GM19193 (cell line): ENCODE data around the gene ATOH8.

Experiments
- POLR2A ChIP-seq: IDR thresholded peaks from 4 replicates; pipeline ENCODE4 v1.6.1; 2011; ENCODE audit not compliant: insufficient read depth, insufficient read length; ENCODE audit errors: extremely low read depth

The ATOH8 gene

DNA sequence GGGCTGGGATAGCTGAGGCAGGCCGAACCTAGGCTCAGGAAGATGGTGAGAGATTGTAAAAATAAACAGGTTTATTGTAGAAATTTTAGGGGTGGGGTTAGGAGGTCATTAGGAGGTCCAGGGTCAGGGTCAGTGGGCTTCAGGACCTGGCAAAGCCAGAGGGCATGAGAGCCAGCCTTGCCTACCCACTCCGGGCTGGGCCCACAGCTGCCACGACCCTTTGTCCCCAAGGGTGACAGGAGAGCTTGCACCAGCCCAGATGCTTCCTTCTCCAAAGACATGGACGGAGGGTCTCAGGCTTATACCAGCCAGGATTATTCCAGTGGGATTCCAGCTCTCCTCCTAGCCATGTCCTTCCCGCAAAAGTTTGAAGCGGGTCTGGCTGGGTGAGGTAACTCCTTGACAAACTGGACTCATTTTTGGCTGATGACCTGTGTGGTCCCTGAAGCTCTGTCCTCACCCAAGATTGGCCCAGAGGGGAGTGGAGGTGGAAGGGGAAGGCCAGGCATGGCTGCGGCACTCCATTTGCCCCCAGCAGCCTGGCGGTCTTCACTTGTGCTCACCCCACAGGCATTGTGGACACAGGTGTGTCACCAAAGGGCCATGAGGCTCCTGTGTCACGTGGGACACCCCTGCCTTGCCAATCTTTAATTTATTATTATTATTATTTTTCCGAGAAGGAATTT, 23.8 kb upstream of the ATOH8 start:
- no peak for TF ChIP-seq POLR2A

- TF ChIP-seq POLR2A: no peak
Measured at GRCh38 chr2:85730686-85731230, 23.0 kb upstream of the ATOH8 start.

DNA sequence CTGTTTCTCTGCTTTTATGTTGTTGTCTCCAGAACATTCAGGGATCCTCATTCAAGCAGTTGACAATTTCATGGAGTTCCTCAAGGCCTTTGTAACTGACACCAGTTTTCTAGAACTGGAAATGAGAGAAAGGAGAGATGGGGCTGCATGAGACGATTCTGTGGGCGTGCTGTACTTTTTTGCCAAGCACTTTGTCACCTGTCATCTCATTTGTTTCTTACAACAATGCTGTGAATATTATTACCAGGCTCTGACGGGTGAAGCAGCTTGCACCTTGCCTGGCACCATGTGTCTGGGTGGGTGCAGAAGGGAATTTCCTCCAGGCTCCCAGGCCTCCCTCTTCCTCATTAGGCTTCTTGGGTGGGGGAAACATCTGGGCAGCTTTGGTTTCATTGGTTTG, 22.2 kb upstream of the ATOH8 start:
- TF ChIP-seq POLR2A: no peak

DNA sequence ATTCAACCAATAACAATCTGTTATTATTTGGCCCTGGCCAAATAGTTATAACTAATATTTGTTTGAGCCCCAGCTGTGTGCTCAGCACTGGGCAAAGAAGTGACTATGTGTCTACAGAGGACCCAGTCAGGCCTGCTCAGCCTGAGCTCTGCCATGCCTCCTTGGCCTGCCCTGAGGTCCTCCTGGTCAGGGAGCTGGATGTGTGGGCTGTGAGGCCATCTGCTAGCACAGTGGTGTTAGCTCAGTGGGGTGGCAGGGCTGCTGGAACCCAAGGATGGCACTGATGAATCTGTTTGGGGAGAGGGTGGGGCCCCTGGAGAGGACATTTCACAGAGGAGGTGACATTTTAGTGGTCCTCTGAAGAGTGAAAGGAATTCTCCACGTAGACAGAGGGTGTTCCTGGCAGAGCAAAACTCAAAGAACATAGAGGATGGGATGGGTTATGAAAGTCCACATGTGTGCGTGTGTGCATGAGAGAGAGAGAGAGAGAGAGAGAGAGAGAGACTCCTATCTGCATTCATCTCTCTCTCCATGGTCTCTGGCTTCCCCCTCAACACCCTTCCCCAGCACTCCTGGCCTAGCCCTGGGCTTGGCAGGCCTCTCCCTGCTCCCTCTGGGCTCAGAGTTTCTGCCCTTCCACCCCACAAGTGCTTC, 21.2 kb upstream of the ATOH8 start:
- TF ChIP-seq POLR2A: no peak

GRCh38 chr2:85733121-85733960, 20.4 kb upstream of the ATOH8 start:
- no peak for TF ChIP-seq POLR2A

DNA sequence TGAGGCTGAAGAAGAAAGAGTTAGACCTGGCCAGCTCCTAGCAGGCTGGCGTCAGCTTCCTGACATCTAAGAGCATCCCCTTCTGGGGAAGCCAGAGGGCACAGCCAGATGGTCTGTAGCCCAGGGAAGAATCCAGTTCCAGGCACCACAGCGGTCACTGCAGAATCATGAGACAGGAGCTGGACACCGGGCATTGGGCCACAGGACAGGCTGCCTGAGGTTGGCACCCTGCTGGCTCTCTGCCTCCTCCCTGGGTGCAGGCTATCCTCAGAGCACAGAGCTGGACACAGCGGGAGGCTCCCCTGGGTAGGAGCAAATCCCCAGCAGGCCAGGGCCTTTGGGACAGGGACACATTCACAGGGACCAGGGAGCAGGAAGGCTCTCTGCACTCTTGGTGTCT, 19.8 kb upstream of the ATOH8 start:
- no peak for TF ChIP-seq POLR2A

DNA sequence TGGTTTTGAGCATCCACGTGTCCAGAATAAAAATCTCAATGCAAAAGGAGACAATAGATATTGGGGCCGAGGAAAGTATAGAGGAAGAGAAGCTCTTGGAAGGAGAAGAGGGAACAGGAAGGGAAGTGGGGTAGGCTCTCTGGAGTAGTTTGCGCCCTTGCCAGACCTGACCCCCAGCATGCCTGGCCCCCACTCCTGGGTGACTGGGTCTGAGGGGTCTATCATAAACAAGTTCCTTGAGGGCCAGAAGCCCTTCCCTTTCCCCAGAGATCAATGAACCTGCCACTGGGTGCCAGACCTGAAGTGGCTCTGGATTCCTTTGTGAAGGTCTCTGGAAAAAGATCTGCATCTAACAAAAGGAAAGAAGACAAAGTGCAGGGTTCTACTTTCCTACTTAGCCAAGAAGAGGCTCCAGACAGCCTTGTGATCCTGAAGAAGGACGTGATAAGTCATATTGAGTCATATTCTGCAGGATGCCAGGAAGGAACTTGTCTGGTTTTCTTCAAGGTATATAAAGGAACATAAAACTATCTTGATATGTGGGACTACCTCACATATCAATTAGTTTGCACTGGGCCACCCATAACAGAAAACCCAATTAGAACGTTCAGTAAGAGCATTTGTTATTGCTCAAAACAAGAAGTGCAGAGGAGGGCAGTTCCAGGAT, 18.7 kb upstream of the ATOH8 start:
- no peak for TF ChIP-seq POLR2A

DNA sequence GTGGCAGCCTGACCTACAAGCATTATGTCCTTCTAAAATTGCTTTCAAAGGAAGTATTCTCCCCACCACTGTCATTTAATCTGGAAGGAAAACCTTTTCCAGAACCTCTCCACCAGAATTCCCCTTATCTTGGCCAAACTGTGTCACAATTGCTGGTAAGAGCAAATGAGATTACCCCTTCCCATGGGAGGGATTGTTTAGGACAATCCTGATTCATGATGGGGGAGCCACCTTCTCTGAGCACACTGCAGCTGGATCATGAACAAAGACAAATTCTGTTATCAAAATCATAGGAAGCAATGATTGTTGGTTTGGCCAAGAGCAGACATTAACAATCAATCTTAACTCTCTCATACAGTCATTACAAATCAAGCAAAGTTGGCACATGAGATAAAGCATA, 18.1 kb upstream of the ATOH8 start:
- TF ChIP-seq POLR2A: no peak

- TF ChIP-seq POLR2A: no peak
Measured at GRCh38 chr2:85736456-85737355, 17.1 kb upstream of the ATOH8 start.

DNA sequence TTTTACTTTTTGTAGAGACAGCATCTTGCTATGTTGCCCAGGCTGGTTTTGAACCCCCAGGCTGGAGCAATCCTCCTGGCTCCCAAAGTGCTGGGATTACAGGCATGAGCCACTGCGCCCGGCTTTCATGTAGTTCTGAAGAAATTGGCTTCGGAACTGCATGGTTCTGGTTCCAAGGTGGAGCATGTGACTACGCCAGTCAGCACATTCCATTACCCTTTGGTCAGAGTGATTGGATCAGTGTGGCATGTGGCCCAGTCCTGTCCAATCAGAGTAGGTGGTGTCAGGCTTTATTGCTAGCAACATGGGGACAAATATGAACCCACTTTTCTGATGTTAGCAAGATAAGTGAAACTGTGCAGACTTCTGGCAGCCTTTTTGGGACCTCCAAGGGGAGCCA, 16.3 kb upstream of the ATOH8 start:
- TF ChIP-seq POLR2A: no peak

GRCh38 chr2:85737961-85738360, 15.8 kb upstream of the ATOH8 start:
- TF ChIP-seq POLR2A: no peak

- TF ChIP-seq POLR2A: no peak
Measured at GRCh38 chr2:85740193-85740592, 13.6 kb upstream of the ATOH8 start.

DNA sequence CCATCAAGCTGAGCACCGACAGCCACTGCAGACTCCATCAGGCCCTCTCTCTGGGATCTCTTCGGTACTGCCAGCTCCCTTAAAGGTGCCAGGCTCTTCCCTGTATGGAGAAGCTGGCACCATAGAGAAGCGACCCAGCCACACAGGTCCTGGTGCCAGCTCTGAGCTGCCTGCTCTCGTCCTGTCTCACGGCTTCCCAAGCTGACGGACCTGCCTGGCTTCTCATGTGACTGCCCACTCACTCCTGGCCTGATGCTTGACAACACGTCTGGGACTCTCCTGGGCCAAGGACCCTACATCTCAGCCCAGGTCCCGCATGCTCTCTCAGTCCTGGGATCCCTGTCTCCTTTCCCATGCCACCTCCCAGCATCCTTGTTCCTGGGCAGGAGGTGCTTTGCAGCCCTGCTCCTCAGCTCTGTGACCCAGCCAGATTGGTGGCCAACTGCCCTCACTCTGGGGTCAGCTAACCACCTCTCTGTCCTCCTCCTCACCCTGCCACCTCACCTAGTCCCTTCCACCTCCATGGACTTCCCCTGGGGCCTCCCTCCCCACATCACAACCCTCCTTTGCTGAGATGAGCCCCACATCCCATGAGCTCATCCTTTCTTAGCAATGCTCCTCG, 12.5 kb upstream of the ATOH8 start:
- TF ChIP-seq POLR2A: no peak
